Osteoblast (primary cell): Measurements from ENCODE around the gene RRM2. TPM values are rescaled to one million over a fixed set of nuclear protein-coding genes. Genes with fewer than 3 reads are reported as not detected.

Source experiments
- DNase-seq: peaks from one replicate; pipeline ENCODE4 v3.0.0; 2011; ENCODE audit warnings: low spot score, mixed read lengths; ENCODE audit not compliant: insufficient read length; ENCODE audit errors: missing footprints
- H2AFZ ChIP-seq: 2 replicates; pipeline ENCODE4 v1.6.0; 2011; ENCODE audit warnings: mild to moderate bottlenecking, low read length
- H3K27ac ChIP-seq: 2 replicates; pipeline ENCODE4 v1.5.1; 2011; ENCODE audit warnings: mild to moderate bottlenecking, low read depth, low read length, moderate library complexity
- H3K27me3 ChIP-seq: 2 replicates; pipeline ENCODE4 v1.6.0; 2012; ENCODE audit warnings: mild to moderate bottlenecking, control low read depth, inconsistent platforms, low read length, moderate library complexity; ENCODE audit not compliant: insufficient read depth
- H3K36me3 ChIP-seq: 2 replicates; pipeline ENCODE4 v1.5.1; 2011; ENCODE audit warnings: mild to moderate bottlenecking, low read length, control low read depth, moderate library complexity; ENCODE audit not compliant: insufficient read depth
- H3K4me1 ChIP-seq: 2 replicates; pipeline ENCODE4 v1.5.1; 2011; ENCODE audit warnings: mild to moderate bottlenecking, low read length, control low read depth, moderate library complexity; ENCODE audit not compliant: insufficient read depth
- H3K4me2 ChIP-seq: 2 replicates; pipeline ENCODE4 v1.6.0; 2011; ENCODE audit warnings: mild to moderate bottlenecking, low read length; ENCODE audit not compliant: insufficient read depth
- H3K4me3 ChIP-seq: fragments of 200-600 bp; sonication (generic); 3 replicates; pipeline ENCODE4 v1.5.1; 2012; ENCODE audit warnings: mild to moderate bottlenecking, low read length, inconsistent platforms; ENCODE audit not compliant: insufficient read depth
- H3K79me2 ChIP-seq: 2 replicates; pipeline ENCODE4 v1.6.0; 2012; ENCODE audit warnings: mild to moderate bottlenecking, low read length, control low read depth, inconsistent platforms; ENCODE audit not compliant: insufficient read depth
- H3K9me3 ChIP-seq: 2 replicates; pipeline ENCODE4 v1.5.1; 2011; ENCODE audit warnings: low read depth, low read length, control low read depth
- H4K20me1 ChIP-seq: 2 replicates; pipeline ENCODE4 v1.6.0; 2012; ENCODE audit warnings: mild to moderate bottlenecking, low read length, control low read depth; ENCODE audit not compliant: insufficient read depth
- total RNA-seq: library from RNA; depleted of rRNA; stranded (reverse); fragments of >200 nt; gene quantifications from 2 replicates; pipeline ENCODE4 v1.2.3, GENCODE V29; 2012
- TF ChIP-seq, protein P1 (sequence below): IDR thresholded peaks from 2 replicates; pipeline ENCODE4 v1.5.1; 2011; ENCODE audit warnings: mild to moderate bottlenecking, low read depth, low read length, moderate library complexity; ENCODE audit errors: extremely low read depth

RRM2 gene
- total RNA-seq, 1 donor = 4.3 TPM

DNA sequence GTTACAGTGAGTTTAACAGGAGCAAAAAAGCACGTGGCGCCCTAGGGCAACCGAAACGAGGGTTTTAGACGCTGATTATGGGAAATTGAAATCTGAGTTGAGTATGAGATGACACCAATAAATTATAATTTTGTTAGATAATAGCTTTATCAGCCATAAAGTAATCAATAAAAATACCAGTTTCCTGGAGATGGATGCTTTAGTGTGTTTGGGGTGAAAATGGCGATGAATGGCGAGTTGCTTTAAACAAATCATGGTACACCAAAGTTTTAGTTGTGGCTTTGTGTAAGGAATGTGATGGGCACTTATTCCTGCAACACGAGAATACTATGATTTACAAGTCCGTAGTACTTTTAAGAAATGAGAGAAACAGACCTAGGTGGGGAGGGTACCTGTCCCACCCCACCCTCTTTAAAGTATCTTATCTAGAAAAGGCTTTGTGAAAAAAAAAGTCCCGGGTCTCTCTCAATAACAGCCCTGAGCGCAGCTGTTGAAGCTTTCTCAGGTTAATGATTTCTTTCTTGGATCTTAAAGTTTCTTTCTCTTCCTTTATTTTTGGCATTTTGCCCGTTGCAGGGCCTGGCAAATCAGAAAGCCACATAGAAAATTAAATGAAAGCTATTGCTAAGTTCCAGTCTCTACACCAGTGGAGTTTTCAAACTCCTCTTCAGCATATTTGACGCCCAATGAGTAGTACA lies 1.5 kb upstream of the RRM2 start:
- Histone ChIP-seq H3K27me3 (no peaks in the 10 kb centered on the region), H3K9me3 (no peaks in the 10 kb centered on the region), H3K36me3 (peaks cover 5% of the 10 kb centered on the region), H4K20me1 (no peaks in the 10 kb centered on the region), H3K79me2 (peaks cover 20% of the 10 kb centered on the region), H2AFZ (peak overlapping the region; percentile 95), H3K4me1 (peaks cover 40% of the 10 kb centered on the region), H3K4me2 (peak overlapping the region; percentile 87), H3K27ac (peak overlapping the region; percentile 76), H3K4me3 (peak overlapping the region; percentile 72)
- DNase-seq = peak; percentile 75
- TF ChIP-seq, protein P1, sequence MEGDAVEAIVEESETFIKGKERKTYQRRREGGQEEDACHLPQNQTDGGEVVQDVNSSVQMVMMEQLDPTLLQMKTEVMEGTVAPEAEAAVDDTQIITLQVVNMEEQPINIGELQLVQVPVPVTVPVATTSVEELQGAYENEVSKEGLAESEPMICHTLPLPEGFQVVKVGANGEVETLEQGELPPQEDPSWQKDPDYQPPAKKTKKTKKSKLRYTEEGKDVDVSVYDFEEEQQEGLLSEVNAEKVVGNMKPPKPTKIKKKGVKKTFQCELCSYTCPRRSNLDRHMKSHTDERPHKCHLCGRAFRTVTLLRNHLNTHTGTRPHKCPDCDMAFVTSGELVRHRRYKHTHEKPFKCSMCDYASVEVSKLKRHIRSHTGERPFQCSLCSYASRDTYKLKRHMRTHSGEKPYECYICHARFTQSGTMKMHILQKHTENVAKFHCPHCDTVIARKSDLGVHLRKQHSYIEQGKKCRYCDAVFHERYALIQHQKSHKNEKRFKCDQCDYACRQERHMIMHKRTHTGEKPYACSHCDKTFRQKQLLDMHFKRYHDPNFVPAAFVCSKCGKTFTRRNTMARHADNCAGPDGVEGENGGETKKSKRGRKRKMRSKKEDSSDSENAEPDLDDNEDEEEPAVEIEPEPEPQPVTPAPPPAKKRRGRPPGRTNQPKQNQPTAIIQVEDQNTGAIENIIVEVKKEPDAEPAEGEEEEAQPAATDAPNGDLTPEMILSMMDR = no peak

DNA sequence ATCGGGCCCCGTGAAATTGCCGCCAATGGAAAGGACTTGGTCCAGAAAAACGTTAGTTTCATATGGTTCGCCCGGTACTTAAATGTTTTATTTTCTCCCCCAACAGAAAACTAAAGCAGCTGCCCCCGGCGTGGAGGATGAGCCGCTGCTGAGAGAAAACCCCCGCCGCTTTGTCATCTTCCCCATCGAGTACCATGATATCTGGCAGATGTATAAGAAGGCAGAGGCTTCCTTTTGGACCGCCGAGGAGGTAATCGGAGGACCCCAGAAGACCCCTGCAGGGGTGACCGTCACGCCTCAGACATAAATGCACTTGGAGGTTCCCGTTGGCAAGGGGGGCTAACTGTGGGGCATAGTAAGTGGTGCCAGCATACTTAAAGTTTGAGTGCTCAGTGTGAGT lies 742 bp downstream of the RRM2 start:
- no peaks in the 10 kb centered on the region for H3K27me3 ChIP-seq
- TF ChIP-seq, protein P1 = no peak
- H3K4me3 ChIP-seq = peak overlapping the region; percentile 72
- DNase-seq = no peak
- peaks cover 43% of the 10 kb centered on the region for H3K4me1 ChIP-seq
- H4K20me1 ChIP-seq = no peaks in the 10 kb centered on the region
- H2AFZ ChIP-seq = peak overlapping the region; percentile 38
- peaks cover 20% of the 10 kb centered on the region for H3K79me2 ChIP-seq
- peaks cover 10% of the 10 kb centered on the region for H3K36me3 ChIP-seq
- no peaks in the 10 kb centered on the region for H3K9me3 ChIP-seq
- H3K4me2 ChIP-seq = peak overlapping the region; percentile 87
- peak overlapping the region; percentile 76 for H3K27ac ChIP-seq

DNA sequence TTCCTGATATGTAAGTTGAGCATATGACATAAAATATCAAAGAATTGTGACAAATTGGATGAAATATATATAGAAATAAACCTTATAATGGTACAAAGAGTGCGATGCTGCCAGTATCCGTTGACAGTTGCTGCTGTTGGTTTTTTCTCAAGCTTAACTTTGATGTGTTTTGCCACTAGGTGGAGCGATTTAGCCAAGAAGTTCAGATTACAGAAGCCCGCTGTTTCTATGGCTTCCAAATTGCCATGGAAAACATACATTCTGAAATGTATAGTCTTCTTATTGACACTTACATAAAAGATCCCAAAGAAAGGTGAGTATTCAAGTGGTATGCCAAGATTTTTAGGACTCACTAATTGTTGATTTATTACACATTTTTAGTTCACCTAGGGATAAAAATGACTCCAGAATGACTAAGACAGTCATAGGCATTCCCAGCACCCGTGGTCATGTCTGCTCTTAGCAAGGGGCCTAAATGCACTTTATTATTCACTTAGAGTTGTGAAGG lies 2.1 kb downstream of the RRM2 start:
- Histone ChIP-seq H3K4me2 (peak overlapping the region; percentile 87), H3K4me3 (peak overlapping the region; percentile 39), H3K36me3 (peaks cover 17% of the 10 kb centered on the region), H2AFZ (no peak overlapping the region), H3K9me3 (no peaks in the 10 kb centered on the region), H3K79me2 (peaks cover 25% of the 10 kb centered on the region), H3K4me1 (peaks cover 43% of the 10 kb centered on the region), H3K27me3 (no peaks in the 10 kb centered on the region), H3K27ac (peak overlapping the region; percentile 82), H4K20me1 (no peaks in the 10 kb centered on the region)
- peak; percentile 80 for DNase-seq
- TF ChIP-seq, protein P1 = peak; percentile 66

DNA sequence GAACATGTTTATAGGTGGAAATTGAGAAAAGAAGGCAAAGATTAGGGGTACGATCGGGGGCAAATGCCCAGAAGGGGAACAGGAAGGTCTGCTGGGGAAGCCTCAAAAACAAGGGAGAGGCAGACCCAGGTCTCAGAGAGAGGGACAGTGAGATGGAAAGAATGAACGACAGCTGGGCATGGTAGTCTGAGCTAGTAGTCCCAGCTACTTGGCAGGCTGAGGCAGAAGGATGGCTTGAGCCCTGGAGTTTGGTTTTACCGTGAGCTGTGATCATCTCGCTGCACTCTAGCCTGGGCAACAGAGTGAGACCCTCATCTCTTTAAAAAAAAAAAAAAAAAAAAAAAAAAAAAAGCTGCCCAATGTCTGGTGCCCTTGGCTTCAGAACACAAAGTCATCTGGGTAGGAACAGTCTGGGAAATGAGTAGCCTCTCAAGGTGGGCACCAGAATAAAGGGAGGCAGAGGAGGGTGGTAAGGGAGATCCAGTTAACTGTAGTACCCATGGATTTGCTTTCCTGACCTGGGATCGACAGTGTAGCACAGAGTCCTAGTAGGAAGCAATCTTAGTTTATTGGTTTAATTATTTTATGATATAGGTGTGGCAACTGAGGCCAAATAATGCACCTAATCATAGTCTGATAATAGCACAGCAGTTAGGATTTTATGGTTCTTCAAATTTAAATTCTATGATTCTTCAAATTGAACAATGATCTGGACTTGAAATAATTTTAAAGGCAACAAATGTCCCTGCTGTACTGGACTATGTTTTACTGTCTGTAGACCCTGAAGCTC lies 3.5 kb downstream of the RRM2 start:
- H3K79me2 ChIP-seq = peaks cover 25% of the 10 kb centered on the region
- DNase-seq = no peak
- TF ChIP-seq, protein P1 = no peak
- no peaks in the 10 kb centered on the region for H4K20me1 ChIP-seq
- H3K36me3 ChIP-seq = peaks cover 17% of the 10 kb centered on the region
- H3K4me1 ChIP-seq = peaks cover 39% of the 10 kb centered on the region
- no peaks in the 10 kb centered on the region for H3K9me3 ChIP-seq
- no peak overlapping the region for H3K4me2 ChIP-seq
- H3K27me3 ChIP-seq = no peaks in the 10 kb centered on the region
- no peak overlapping the region for H2AFZ ChIP-seq
- peak overlapping the region; percentile 43 for H3K27ac ChIP-seq
- H3K4me3 ChIP-seq = no peak overlapping the region
